Measurements from ENCODE around the gene HOXB4.

Gene HOXB4

GRCh38 chr17:48613862-48614694, 35.9 kb upstream of the HOXB4 start:
- no peak for DNase-seq

GRCh38 chr17:48612854-48613691, 34.9 kb upstream of the HOXB4 start:
- DNase-seq, result no peak

- peak; percentile 64 for DNase-seq
Observed at GRCh38 chr17:48612456-48612853, 34.3 kb upstream of the HOXB4 start.

- DNase-seq, result no peak
Observed at GRCh38 chr17:48611681-48612455, 33.7 kb upstream of the HOXB4 start.

- DNase-seq, result no peak
Observed at GRCh38 chr17:48611213-48611612, 33.1 kb upstream of the HOXB4 start.

- DNase-seq, result no peak
Observed at GRCh38 chr17:48610282-48611211, 32.4 kb upstream of the HOXB4 start, which contains the start of gene HOXB7. HOXB7 (minus strand) TSS chr17:48611017; CDS start chr17:48610918, 99 bp downstream.

GRCh38 chr17:48609759-48610281, 31.7 kb upstream of the HOXB4 start:
- no peak for DNase-seq

- no peak for DNase-seq
Observed at GRCh38 chr17:48609033-48609432, 30.9 kb upstream of the HOXB4 start.

- no peak for DNase-seq
Observed at GRCh38 chr17:48608494-48608834, 30.3 kb upstream of the HOXB4 start.

GRCh38 chr17:48606892-48607614, 28.9 kb upstream of the HOXB4 start:
- no peak for DNase-seq

- no peak for DNase-seq
Observed at GRCh38 chr17:48605991-48606891, 28.1 kb upstream of the HOXB4 start.

- no peak for DNase-seq
Observed at GRCh38 chr17:48605409-48605919, 27.3 kb upstream of the HOXB4 start.

- DNase-seq, result no peak
Observed at GRCh38 chr17:48604770-48605329, 26.7 kb upstream of the HOXB4 start, which contains the start of gene HOXB6. HOXB6 (minus strand) TSS chr17:48604986; CDS start chr17:48598150, 6,836 bp downstream.

- DNase-seq, result no peak
Observed at GRCh38 chr17:48603959-48604769, 26.0 kb upstream of the HOXB4 start.

GRCh38 chr17:48601539-48602425, 23.6 kb upstream of the HOXB4 start:
- no peak for DNase-seq

- no peak for DNase-seq
Observed at GRCh38 chr17:48601207-48601538, 23.0 kb upstream of the HOXB4 start.

All from NCI-H187 treated with DMSO at 0.1 percent for 48 hours (cell line).